ENCODE measurements around the gene ACADSB.

The ACADSB gene

GRCh38 chr10:122998934-122999333 lies 9.9 kb upstream of the ACADSB start:
- no peak for DNase-seq (ENCODE audit: low spot score)

GRCh38 chr10:122999347-122999746 lies 9.5 kb upstream of the ACADSB start:
- CTCF ChIA-PET = interaction anchor here (0.7 kb wide), 1 partner anchor 579 kb away, joined by 3 read pairs; no protein-coding TSS in a partner anchor
- H3K27ac ChIP-seq = no peak overlapping the region
- DNase-seq (ENCODE audit: low spot score) = no peak
- TF ChIP-seq CTCF (conservative IDR thresholded peaks at IDR 0.05; ENCODE audit: low read depth) = no peak
- POLR2A ChIA-PET (ENCODE audit: low non-redundant PET) = interaction anchor here (0.7 kb wide), 1 partner anchor 9 kb away, joined by 5 read pairs; the partner anchor contains the start of gene IKZF5

More at GRCh38 chr10:122998934-122999333, 9.9 kb upstream of the ACADSB start:
- TF ChIP-seq CTCF (conservative IDR thresholded peaks at IDR 0.05; ENCODE audit: low read depth) = no peak
- POLR2A ChIA-PET (ENCODE audit: low non-redundant PET) = no interaction called here
- CTCF ChIA-PET = interaction anchor here (0.7 kb wide), 1 partner anchor 580 kb away, joined by 3 read pairs; no protein-coding TSS in a partner anchor
- H3K27ac ChIP-seq = no peak overlapping the region

DNA sequence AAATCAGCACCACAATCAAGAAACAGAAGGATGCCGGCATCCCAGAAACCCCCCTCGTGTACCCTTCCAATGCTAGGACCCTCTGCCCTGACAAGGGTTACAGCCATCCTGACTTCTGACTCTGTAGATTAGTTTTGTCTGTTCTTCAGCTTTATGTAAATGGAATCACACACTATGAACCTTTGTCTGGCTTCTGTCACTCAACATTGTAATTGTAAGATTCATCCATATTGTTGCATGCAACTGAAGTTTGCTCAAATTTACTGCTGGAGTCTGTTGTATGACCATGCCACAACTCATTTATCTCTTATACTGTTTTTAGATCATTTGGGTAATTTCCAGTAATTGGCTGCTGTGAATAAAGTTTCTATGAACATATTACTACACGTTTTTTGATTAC lies 8.7 kb upstream of the ACADSB start:
- DNase-seq (ENCODE audit: low spot score) = no peak
- ChIA-PET POLR2A (ENCODE audit: low non-redundant PET) (interaction anchor here (0.7 kb wide), 1 partner anchor 8 kb away, joined by 5 read pairs; the partner anchor contains the start of gene IKZF5), CTCF (interaction anchor here (0.6 kb wide), 1 partner anchor 1208 kb away, joined by 3 read pairs; no protein-coding TSS in a partner anchor)
- H3K27ac ChIP-seq = no peak overlapping the region
- TF ChIP-seq CTCF (conservative IDR thresholded peaks at IDR 0.05; ENCODE audit: low read depth) = no peak

DNA sequence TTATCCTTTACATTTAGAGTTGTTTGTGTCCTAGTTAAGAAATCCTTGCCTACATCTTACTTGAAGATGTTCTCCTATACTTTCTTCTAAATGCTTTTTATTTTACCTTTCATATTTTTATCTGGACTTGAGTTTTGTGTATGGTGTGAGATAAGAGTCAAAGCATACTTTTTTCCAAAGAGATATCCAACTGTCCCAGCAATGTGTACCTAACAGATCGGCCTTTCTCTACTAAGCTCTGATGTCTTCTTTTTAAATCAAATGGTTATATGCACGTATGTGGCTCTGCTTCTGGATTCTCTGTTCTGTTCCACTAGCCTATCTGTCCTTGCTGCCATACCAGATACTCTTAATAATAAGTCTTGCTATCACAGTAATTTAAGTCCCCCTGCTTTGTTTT lies 7.4 kb upstream of the ACADSB start:
- CTCF ChIA-PET = no interaction called here
- POLR2A ChIA-PET (ENCODE audit: low non-redundant PET) = no interaction called here
- H3K27ac ChIP-seq = no peak overlapping the region
- DNase-seq (ENCODE audit: low spot score) = no peak
- no peak for TF ChIP-seq CTCF (conservative IDR thresholded peaks at IDR 0.05; ENCODE audit: low read depth)

GRCh38 chr10:123004298-123004697 lies 4.5 kb upstream of the ACADSB start:
- POLR2A ChIA-PET (ENCODE audit: low non-redundant PET) = no interaction called here
- CTCF ChIA-PET = no interaction called here
- TF ChIP-seq CTCF (conservative IDR thresholded peaks at IDR 0.05; ENCODE audit: low read depth) = no peak
- H3K27ac ChIP-seq = no peak overlapping the region
- no peak for DNase-seq (ENCODE audit: low spot score)

GRCh38 chr10:123007558-123008354 lies 1.1 kb upstream of the ACADSB start:
- POLR2A ChIA-PET (ENCODE audit: low non-redundant PET) = interaction anchor here (0.8 kb wide), 1 partner anchor 8 kb away, joined by 5 read pairs; no protein-coding TSS in a partner anchor
- CTCF ChIA-PET = interaction anchor here (0.8 to 1.9 kb wide), 5 partner anchors 14 to 122 kb away, joined by 3 to 7 read pairs (median 5); partner anchors contain the start of gene PSTK
- H3K27ac ChIP-seq = peak overlapping the region; percentile 75
- peak; percentile 69 for DNase-seq (ENCODE audit: low spot score)
- TF ChIP-seq CTCF (conservative IDR thresholded peaks at IDR 0.05; ENCODE audit: low read depth) = no peak
